K562 (cell line): ENCODE data around the gene HEXIM2. TPM values are rescaled to one million over a fixed set of nuclear protein-coding genes. Genes with fewer than 3 reads are reported as not detected.

ENCODE experiments used
- BRCA1 ChIP-seq, 2 experiments: fragments of 450-650 bp in 1 of 2; sonication (generic) in 1 of 2; formaldehyde crosslinking in 1 of 2; IDR thresholded peaks; 2 replicates each; pipeline versions ENCODE4 v1.5.0 to v1.6.1; 2017 to 2020; ENCODE audit warnings: mild to moderate bottlenecking in 1 of 2, missing genetic modification reagents in 1 of 2
- LEF1 ChIP-seq: fragments of 450-650 bp; IDR thresholded peaks from 2 replicates; pipeline ENCODE4 v1.6.1; 2016; ENCODE audit warnings: mild to moderate bottlenecking
- MAFG ChIP-seq: fragments of 450-650 bp; conservative IDR thresholded peaks from 2 replicates; pipeline ENCODE4 v1.6.1; 2016; ENCODE audit warnings: missing genetic modification characterization, missing compliant biosample characterization
- MIER1 ChIP-seq: fragments of 450-650 bp; IDR thresholded peaks from 2 replicates; pipeline ENCODE4 v1.6.1; 2016; ENCODE audit warnings: antibody characterized with exemption, mild to moderate bottlenecking, low read depth
- NCOR1 ChIP-seq: fragments of 450-650 bp; IDR thresholded peaks from 2 replicates; pipeline ENCODE4 v1.6.1; 2016; ENCODE audit warnings: mild to moderate bottlenecking, moderate library complexity
- PCBP2 ChIP-seq: fragments of 200-400 bp; formaldehyde crosslinking; IDR thresholded peaks from 2 replicates; pipeline ENCODE4 v1.6.1; 2018; ENCODE audit warnings: low read length, low read depth, mild to moderate bottlenecking, moderate library complexity; ENCODE audit not compliant: poor library complexity, severe bottlenecking
- PHTF2 ChIP-seq: fragments of 250-450 bp; sonication (Bioruptor Pico); IDR thresholded peaks from 2 replicates; pipeline ENCODE4 v1.5.0; 2021; ENCODE audit warnings: mild to moderate bottlenecking
- PTRF ChIP-seq: fragments of 450-650 bp; IDR thresholded peaks from 2 replicates; pipeline ENCODE4 v1.6.1; 2016; ENCODE audit warnings: mild to moderate bottlenecking, missing genetic modification characterization, missing compliant biosample characterization
- PURB ChIP-seq: sonication (generic); formaldehyde crosslinking; IDR thresholded peaks from 2 replicates; pipeline ENCODE4 v1.9.0; 2021; ENCODE audit warnings: low read depth, mild to moderate bottlenecking, missing genetic modification reagents
- RBM39 ChIP-seq: fragments of 200-400 bp; formaldehyde crosslinking; optimal IDR thresholded peaks from 2 replicates; pipeline ENCODE3; 2018; ENCODE audit warnings: low read depth, low read length
- RNF2 ChIP-seq: sonication (generic); IDR thresholded peaks from 2 replicates; pipeline ENCODE4 v1.6.1; 2016
- SMAD1 ChIP-seq: fragments of 150-350 bp; IDR thresholded peaks from 2 replicates; pipeline ENCODE4 v1.6.1; 2014; ENCODE audit warnings: low read length, low read depth; ENCODE audit not compliant: partially characterized antibody
- TGIF2 ChIP-seq: sonication (generic); formaldehyde crosslinking; IDR thresholded peaks from 2 replicates; pipeline ENCODE4 v1.8.1; 2022; ENCODE audit warnings: mild to moderate bottlenecking, missing genetic modification reagents, moderate library complexity
- THRAP3 ChIP-seq: fragments of 450-650 bp; IDR thresholded peaks from 2 replicates; pipeline ENCODE4 v1.6.1; 2016; ENCODE audit warnings: mild to moderate bottlenecking, inconsistent platforms, borderline replicate concordance
- ZNF124 ChIP-seq: sonication (generic); formaldehyde crosslinking; IDR thresholded peaks from 2 replicates; pipeline ENCODE4 v1.8.1; 2022; ENCODE audit warnings: missing genetic modification reagents
- ZNF146 ChIP-seq: IDR thresholded peaks from one replicate; pipeline ENCODE4 v1.6.1; 2018; ENCODE audit warnings: missing compliant biosample characterization; ENCODE audit not compliant: unreplicated experiment
- ZNF165 ChIP-seq: fragments of 250-450 bp; sonication (Bioruptor Pico); IDR thresholded peaks from 2 replicates; pipeline ENCODE4 v1.4.0; 2020; ENCODE audit warnings: borderline replicate concordance
- ZNF174 ChIP-seq: fragments of 250-450 bp; sonication (Bioruptor Pico); IDR thresholded peaks from 2 replicates; pipeline ENCODE4 v1.4.0; 2020; ENCODE audit warnings: mild to moderate bottlenecking
- ZNF175 ChIP-seq: fragments of 200-800 bp; sonication (Bioruptor generic); IDR thresholded peaks from 2 replicates; pipeline ENCODE4 v1.6.1; 2016; ENCODE audit warnings: low read depth, mild to moderate bottlenecking, missing genetic modification characterization, missing compliant biosample characterization
- ZNF232 ChIP-seq: sonication (generic); formaldehyde crosslinking; IDR thresholded peaks from 2 replicates; pipeline ENCODE4 v1.8.0; 2022; ENCODE audit warnings: mild to moderate bottlenecking, missing genetic modification reagents
- polyA plus RNA-seq, 8 experiments: library from polyadenylated mRNA; depleted of rRNA in 4 of 8; stranded (reverse) in 5 of 8; unstranded in 3 of 8; fragments of >200 nt; fragmentation: Nextera tagmentation in 2 of 8; fragmentation: Illumina TruSeq in 1 of 8; extraction: Ambion mirVana in 2 of 8; extraction: Trizol in 1 of 8; gene quantifications; 2 replicates each; pipeline versions ENCODE4 v1.2.1 to v1.2.3, GENCODE V29; 2011 to 2014; ENCODE audit warnings: inconsistent platforms in 1 of 8, missing spikeins in 1 of 8
- total RNA-seq, 7 experiments: library from RNA; depleted of rRNA in 6 of 7; stranded (reverse); fragments of >200 nt in 6 of 7; fragmentation: Illumina TruSeq in 2 of 7; extraction: Trizol in 2 of 7; gene quantifications; 2 replicates each; pipeline versions ENCODE4 v1.2.1 to v1.2.3, GENCODE V29; 2011 to 2021; ENCODE audit warnings: low replicate concordance in 1 of 7
- TF ChIP-seq, protein P1 (sequence below): fragments of 450-650 bp; IDR thresholded peaks from one replicate; pipeline ENCODE4 v1.6.1; 2018; ENCODE audit warnings: mild to moderate bottlenecking, moderate library complexity; ENCODE audit not compliant: partially characterized antibody
- TF ChIP-seq, protein P2 (sequence below): fragments of 250-450 bp; sonication (Bioruptor Pico); IDR thresholded peaks from 2 replicates; pipeline ENCODE4 v1.5.0; 2021
- TF ChIP-seq, protein P3 (sequence below): fragments of 450-650 bp; formaldehyde crosslinking; conservative IDR thresholded peaks from 2 replicates; pipeline ENCODE4 v1.4.0; 2022; ENCODE audit warnings: mild to moderate bottlenecking, missing genetic modification characterization

Gene HEXIM2
- total and polyA plus RNA-seq, 9 of the 15 experiments (the other 6 are each of a cell fraction or from before 2014, with no cell fraction given), result 0.69 to 3.4 (median 1.1) TPM; not detected in 2

DNA sequence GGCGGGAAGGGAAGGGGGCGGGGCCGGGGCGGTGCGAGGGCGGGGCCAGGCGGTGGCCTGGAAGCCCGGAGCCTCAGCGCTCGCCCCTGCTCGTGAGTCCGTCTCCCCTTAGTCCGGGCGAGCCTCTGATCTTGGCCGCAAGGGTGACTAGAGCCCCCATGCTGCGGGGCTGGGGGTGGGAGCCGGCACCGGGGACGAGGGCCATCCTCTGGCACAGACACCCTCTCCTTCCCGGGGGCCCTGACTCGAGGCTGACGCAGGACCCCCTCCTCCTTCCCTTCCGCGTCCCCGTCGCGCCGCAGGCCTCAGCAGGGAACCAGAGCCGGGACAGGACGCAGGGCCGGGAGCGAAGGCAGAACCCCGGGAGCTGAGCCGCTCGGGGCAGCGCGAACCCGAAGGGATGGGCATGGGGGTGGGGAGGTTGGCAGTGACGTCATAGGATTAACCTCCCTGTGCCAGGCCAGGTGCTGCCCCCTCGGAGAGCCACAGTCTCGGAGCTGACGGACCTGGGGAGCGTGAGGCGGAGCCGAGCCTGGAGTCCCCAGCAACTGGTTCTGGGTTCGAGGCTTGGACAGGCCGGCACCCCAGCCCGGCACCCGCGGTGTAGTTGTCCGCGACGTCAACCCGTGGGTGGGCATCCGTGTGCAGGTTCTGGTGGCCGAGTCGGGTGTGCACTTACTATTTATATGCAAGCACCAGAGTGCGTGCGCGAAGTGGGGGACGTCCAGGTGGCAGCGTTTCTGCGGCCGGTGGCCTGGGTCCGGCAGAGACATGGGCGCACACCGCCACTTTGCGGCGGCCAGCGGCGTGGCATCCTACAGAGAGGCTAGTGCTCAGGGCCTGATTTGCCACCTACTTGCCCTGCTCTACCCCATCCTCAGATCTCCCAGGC lies 28.9 kb upstream of the HEXIM2 start (continued):
- TF ChIP-seq PURB (CRISPR knock-in tag) (no peak), ZNF174 (no peak), BRCA1 (IDR thresholded peaks at IDR 0.05) (no peak), BRCA1 (CRISPR knock-in tag; IDR thresholded peaks at IDR 0.05) (no peak), RBM39 (no peak), ZNF124 (CRISPR knock-in tag) (no peak), PHTF2 (CRISPR knock-in tag) (no peak), TGIF2 (CRISPR knock-in tag) (no peak), MIER1 (no peak), ZNF165 (no peak), ZNF232 (CRISPR knock-in tag) (no peak), THRAP3 (no peak), RNF2 (no peak), SMAD1 (no peak), PCBP2 (no peak), ZNF146 (no peak), NCOR1 (no peak), ZNF175 (CRISPR knock-in tag) (no peak), MAFG (tag) (no peak), LEF1 (no peak), PTRF (no peak)
- TF ChIP-seq, protein P1, sequence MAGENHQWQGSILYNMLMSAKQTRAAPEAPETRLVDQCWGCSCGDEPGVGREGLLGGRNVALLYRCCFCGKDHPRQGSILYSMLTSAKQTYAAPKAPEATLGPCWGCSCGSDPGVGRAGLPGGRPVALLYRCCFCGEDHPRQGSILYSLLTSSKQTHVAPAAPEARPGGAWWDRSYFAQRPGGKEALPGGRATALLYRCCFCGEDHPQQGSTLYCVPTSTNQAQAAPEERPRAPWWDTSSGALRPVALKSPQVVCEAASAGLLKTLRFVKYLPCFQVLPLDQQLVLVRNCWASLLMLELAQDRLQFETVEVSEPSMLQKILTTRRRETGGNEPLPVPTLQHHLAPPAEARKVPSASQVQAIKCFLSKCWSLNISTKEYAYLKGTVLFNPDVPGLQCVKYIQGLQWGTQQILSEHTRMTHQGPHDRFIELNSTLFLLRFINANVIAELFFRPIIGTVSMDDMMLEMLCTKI, result no peak
- TF ChIP-seq, protein P2, sequence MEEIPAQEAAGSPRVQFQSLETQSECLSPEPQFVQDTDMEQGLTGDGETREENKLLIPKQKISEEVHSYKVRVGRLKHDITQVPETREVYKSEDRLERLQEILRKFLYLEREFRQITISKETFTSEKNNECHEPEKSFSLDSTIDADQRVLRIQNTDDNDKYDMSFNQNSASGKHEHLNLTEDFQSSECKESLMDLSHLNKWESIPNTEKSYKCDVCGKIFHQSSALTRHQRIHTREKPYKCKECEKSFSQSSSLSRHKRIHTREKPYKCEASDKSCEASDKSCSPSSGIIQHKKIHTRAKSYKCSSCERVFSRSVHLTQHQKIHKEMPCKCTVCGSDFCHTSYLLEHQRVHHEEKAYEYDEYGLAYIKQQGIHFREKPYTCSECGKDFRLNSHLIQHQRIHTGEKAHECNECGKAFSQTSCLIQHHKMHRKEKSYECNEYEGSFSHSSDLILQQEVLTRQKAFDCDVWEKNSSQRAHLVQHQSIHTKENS, result no peak
- TF ChIP-seq, protein P3, sequence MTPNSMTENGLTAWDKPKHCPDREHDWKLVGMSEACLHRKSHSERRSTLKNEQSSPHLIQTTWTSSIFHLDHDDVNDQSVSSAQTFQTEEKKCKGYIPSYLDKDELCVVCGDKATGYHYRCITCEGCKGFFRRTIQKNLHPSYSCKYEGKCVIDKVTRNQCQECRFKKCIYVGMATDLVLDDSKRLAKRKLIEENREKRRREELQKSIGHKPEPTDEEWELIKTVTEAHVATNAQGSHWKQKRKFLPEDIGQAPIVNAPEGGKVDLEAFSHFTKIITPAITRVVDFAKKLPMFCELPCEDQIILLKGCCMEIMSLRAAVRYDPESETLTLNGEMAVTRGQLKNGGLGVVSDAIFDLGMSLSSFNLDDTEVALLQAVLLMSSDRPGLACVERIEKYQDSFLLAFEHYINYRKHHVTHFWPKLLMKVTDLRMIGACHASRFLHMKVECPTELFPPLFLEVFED (CRISPR knock-in tag), result no peak
